ENCODE measurements around the gene ZNF512. TPM values are rescaled to one million over a fixed set of nuclear protein-coding genes. Genes with fewer than 3 reads are reported as not detected.
A peak's percentile ranks its signal among the peaks of the same experiment; 100 is the strongest.
"Not testable (repeated sequence)": the region's sequence is repeated elsewhere in the genome, so short reads cannot be mapped to it uniquely, and the experiment has no call there.

The ZNF512 gene
- total and polyA plus RNA-seq, 9 donors, result 28.8 to 79.7 (median 53.4) TPM

DNA sequence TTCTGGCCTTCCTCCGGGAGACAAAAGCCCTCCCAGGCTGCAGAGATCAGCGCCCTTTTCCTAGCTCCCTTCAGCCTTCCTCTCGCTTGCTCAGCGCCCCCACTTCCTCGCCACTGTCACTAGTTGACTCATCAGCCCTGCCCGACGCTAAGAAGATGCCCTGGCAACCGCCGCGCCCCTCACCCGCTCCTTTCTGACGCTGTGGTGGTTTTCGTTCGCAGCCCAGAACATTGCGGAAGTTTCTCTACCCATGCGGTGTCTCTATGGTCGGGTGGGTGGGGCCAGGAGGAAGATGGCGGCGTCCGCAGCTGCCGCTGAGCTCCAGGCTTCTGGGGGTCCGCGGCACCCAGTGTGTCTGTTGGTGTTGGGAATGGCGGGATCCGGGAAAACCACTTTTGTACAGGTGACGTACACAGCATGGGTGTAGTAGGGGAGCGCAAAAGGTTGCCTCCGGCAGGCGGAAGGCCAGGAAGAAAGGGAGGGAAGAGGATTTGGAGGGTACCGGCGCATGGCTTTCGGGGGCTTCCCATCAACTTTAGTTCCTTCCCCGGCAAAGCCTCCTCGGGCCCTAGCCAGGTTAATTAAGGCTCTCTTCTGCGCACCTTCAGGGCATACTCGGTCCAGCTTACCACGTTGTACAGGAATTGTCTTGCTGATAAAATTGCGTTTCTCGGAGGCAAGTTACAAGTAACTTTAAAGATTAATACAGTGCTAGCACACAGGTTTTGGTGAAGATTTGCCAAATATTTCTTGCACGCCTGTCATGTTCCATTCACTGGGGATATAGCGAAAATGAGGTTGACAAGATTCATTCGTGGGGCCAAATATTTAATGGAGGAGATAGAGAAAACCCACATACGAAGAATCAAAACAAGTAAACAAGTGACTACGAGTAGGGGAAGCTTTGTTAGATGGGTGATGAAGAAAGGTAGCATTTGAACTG, 46.2 kb downstream of the ZNF512 start, which contains the start of the genes CCDC121 and GPN1:
CCDC121 (minus strand) TSS at position 246 of the 943 bp plus-strand sequence. CDS start 1,213 bp downstream, outside the sequence.
GPN1 (plus strand) TSS at position 284 of the 943 bp plus-strand sequence; CDS start at position 293, 9 bp downstream.
- H3K36me3 ChIP-seq, result no peaks in the 10 kb centered on the region
- H3K4me3 ChIP-seq, result peak within 1 kb of the TSS; percentile 79
- intact Hi-C loops (cut with DNase I), result no loop called here
- peak; percentile 75 to 84 (median 81) for DNase-seq
- peaks cover 8% of the 10 kb centered on the region for H3K4me1 ChIP-seq (ENCODE audit: insufficient read depth)
- WGBS, 3 donors, result 0% methylated on average over 44 of the region's 44 CpGs
- H3K9me3 ChIP-seq, result no peaks in the 10 kb centered on the region
- no peaks in the 10 kb centered on the region for H3K27me3 ChIP-seq
- H3K27ac ChIP-seq, result peak within 1 kb of the TSS in 1 of 2 donors; percentile 77
- TF ChIP-seq EP300 (IDR thresholded peaks at IDR 0.05), result no peak
- TF ChIP-seq, protein P1, sequence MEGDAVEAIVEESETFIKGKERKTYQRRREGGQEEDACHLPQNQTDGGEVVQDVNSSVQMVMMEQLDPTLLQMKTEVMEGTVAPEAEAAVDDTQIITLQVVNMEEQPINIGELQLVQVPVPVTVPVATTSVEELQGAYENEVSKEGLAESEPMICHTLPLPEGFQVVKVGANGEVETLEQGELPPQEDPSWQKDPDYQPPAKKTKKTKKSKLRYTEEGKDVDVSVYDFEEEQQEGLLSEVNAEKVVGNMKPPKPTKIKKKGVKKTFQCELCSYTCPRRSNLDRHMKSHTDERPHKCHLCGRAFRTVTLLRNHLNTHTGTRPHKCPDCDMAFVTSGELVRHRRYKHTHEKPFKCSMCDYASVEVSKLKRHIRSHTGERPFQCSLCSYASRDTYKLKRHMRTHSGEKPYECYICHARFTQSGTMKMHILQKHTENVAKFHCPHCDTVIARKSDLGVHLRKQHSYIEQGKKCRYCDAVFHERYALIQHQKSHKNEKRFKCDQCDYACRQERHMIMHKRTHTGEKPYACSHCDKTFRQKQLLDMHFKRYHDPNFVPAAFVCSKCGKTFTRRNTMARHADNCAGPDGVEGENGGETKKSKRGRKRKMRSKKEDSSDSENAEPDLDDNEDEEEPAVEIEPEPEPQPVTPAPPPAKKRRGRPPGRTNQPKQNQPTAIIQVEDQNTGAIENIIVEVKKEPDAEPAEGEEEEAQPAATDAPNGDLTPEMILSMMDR (IDR thresholded peaks at IDR 0.05), result no peak
- TF ChIP-seq POLR2A (IDR thresholded peaks at IDR 0.05), result peak; percentile 49

DNA sequence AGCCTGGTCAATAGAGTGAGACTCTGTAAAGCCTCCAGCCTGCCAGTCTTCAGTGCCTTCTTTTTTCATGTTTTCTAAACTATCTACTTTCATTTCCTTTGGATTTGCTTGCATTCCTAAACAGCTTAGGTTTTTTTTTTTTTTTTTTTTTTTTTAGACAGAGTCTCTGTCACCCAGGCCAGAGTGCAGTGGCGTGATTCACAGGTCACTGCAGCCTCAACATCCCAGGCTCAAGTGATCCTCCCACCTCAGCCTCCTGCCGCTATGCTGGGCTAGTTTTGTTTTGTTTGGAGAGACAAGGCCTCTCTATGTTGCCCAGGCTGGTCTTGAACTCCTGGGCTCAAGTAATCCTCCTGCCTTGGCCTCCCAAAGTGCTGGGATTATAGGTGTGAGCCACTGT, 47.4 kb downstream of the ZNF512 start:
- DNase-seq; H3K27ac ChIP-seq; H3K27me3 ChIP-seq; H3K4me3 ChIP-seq; intact Hi-C loops (cut with DNase I); H3K36me3 ChIP-seq; H3K9me3 ChIP-seq; H3K4me1 ChIP-seq (ENCODE audit: insufficient read depth): not testable (repeated sequence)
- WGBS, 3 donors, result 94 to 100% (median 98%) methylated on average over 2 of the region's 2 CpGs

DNA sequence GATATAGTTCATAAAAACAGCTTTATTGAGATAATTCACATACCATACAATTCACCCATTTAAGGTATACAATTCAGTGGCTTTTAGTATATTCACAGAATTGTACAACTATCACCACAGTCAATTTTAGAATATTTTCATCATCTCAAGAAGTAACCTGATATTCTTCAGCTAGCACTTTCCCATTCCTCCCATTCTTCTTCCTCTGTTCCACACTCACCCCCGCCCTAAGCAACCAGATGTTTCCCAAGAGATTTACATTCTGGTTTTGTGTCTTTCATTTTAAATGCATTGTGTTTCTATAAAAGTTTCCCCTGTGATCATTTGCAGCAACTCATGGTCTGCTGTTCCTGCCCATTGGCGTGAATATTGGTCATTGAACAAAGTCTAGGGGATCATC, 51.4 kb downstream of the ZNF512 start:
- Histone ChIP-seq H3K36me3 (no peaks in the 10 kb centered on the region), H3K9me3 (no peaks in the 10 kb centered on the region), H3K27me3 (no peaks in the 10 kb centered on the region), H3K27ac (no peak overlapping the region), H3K4me3 (no peak overlapping the region), H3K4me1 (ENCODE audit: insufficient read depth) (peaks cover 4% of the 10 kb centered on the region)
- WGBS, 3 donors, result 94 to 99% (median 96%) methylated on average over 2 of the region's 2 CpGs
- no peak for DNase-seq
- intact Hi-C loops (cut with DNase I), result no loop called here
- TF ChIP-seq POLR2A (IDR thresholded peaks at IDR 0.05), result no peak
- TF ChIP-seq EP300 (IDR thresholded peaks at IDR 0.05), result no peak
- TF ChIP-seq, protein P1 (IDR thresholded peaks at IDR 0.05), result no peak

DNA sequence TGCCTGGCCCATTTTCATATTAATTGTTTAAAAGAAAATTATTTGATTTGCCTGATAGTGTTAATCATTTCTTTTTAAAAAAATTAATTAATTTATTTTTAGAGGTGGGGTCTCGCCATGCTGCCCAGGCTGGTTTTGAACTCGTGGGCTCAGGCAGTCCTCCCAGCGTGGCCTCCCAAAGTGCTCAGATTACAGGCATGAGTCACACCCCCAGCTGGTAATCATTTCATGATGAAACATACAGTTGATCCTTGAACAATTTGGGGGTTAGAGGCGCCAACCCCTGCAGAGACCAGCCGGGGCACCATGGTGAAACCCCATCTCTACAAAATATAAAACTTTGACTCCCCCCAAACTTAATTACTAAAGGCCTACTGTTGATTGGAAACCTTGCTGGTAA, 53.9 kb downstream of the ZNF512 start:
- H3K36me3 ChIP-seq, result no peaks in the 10 kb centered on the region

More for the DNA sequence above, 53.9 kb downstream of the ZNF512 start:
- no peak overlapping the region for H3K27ac ChIP-seq
- H3K27me3 ChIP-seq, result no peaks in the 10 kb centered on the region
- no peak overlapping the region for H3K4me3 ChIP-seq
- no peak for DNase-seq
- intact Hi-C loops (cut with DNase I), result no loop called here
- TF ChIP-seq, protein P1 (IDR thresholded peaks at IDR 0.05), result no peak
- TF ChIP-seq POLR2A (IDR thresholded peaks at IDR 0.05), result no peak
- no peak for TF ChIP-seq EP300 (IDR thresholded peaks at IDR 0.05)
- no peaks in the 10 kb centered on the region for H3K4me1 ChIP-seq (ENCODE audit: insufficient read depth)
- no peaks in the 10 kb centered on the region for H3K9me3 ChIP-seq
- WGBS, 3 donors, result 86 to 95% (median 90%) methylated on average over 5 of the region's 5 CpGs
